Smooth muscle cell of bladder (primary cell): ENCODE measurements around the gene LRRTM1. TPM values are rescaled to one million over a fixed set of nuclear protein-coding genes. Genes with fewer than 3 reads are reported as not detected.

Experiments
- total RNA-seq: library from RNA; depleted of rRNA; stranded (reverse); fragments of >200 nt; gene quantifications from 2 replicates; pipeline ENCODE4 v1.2.3, GENCODE V29; 2014

The LRRTM1 gene, protein sequence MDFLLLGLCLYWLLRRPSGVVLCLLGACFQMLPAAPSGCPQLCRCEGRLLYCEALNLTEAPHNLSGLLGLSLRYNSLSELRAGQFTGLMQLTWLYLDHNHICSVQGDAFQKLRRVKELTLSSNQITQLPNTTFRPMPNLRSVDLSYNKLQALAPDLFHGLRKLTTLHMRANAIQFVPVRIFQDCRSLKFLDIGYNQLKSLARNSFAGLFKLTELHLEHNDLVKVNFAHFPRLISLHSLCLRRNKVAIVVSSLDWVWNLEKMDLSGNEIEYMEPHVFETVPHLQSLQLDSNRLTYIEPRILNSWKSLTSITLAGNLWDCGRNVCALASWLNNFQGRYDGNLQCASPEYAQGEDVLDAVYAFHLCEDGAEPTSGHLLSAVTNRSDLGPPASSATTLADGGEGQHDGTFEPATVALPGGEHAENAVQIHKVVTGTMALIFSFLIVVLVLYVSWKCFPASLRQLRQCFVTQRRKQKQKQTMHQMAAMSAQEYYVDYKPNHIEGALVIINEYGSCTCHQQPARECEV
- not detected in 2 replicates for total RNA-seq

GRCh38 chr2:80303909-80304837 is at the start of gene LRRTM1:
Gene LRRTM1, minus strand, starts transcription at chr2:80304752. Its CDS starts 933 bp downstream, at chr2:80303819.

